ENCODE data around the gene RPL3.

The RPL3 gene

GRCh38 chr22:39296981-39297489 is 22.4 kb downstream of the RPL3 start:
- H3K4me3 ChIP-seq (ENCODE audit: low read depth, low read length) = no peak overlapping the region
- no peak overlapping the region for H3K27ac ChIP-seq
- no peaks in the 10 kb centered on the region for H3K27me3 ChIP-seq (ENCODE audit: insufficient read depth, low read depth, severe bottlenecking)
- TF ChIP-seq CTCF (IDR thresholded peaks at IDR 0.05; ENCODE audit: low read depth, low read length) = no peak
- no peak for DNase-seq
- H3K9me3 ChIP-seq (ENCODE audit: severe bottlenecking) = no peaks in the 10 kb centered on the region
- no peaks in the 10 kb centered on the region for H3K36me3 ChIP-seq

DNA sequence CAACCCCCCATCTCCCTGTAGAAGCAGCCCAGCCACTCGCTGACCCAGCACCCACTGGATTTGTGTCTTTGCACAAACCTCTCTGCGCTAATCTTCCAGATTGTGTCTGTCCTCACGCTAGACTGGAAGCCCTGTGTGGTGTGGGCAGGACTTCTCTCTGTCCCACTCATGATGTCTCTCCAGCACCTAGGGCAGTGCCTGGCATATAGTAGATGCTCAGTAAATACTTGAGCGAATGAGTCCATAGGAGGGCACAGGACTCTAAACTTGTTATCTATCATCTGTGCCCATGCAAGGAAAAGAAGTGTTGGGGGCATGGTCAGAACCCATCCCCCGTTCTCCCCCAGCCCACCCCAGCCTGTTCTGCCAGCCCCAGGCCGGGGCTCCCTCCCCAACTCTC is 22.9 kb downstream of the RPL3 start:
- H3K27me3 ChIP-seq (ENCODE audit: insufficient read depth, low read depth, severe bottlenecking) = no peaks in the 10 kb centered on the region
- H3K9me3 ChIP-seq (ENCODE audit: severe bottlenecking) = no peaks in the 10 kb centered on the region
- TF ChIP-seq CTCF (IDR thresholded peaks at IDR 0.05; ENCODE audit: low read depth, low read length) = no peak
- H3K27ac ChIP-seq = no peak overlapping the region
- DNase-seq = no peak
- H3K4me3 ChIP-seq (ENCODE audit: low read depth, low read length) = no peak overlapping the region
- H3K36me3 ChIP-seq = no peaks in the 10 kb centered on the region

DNA sequence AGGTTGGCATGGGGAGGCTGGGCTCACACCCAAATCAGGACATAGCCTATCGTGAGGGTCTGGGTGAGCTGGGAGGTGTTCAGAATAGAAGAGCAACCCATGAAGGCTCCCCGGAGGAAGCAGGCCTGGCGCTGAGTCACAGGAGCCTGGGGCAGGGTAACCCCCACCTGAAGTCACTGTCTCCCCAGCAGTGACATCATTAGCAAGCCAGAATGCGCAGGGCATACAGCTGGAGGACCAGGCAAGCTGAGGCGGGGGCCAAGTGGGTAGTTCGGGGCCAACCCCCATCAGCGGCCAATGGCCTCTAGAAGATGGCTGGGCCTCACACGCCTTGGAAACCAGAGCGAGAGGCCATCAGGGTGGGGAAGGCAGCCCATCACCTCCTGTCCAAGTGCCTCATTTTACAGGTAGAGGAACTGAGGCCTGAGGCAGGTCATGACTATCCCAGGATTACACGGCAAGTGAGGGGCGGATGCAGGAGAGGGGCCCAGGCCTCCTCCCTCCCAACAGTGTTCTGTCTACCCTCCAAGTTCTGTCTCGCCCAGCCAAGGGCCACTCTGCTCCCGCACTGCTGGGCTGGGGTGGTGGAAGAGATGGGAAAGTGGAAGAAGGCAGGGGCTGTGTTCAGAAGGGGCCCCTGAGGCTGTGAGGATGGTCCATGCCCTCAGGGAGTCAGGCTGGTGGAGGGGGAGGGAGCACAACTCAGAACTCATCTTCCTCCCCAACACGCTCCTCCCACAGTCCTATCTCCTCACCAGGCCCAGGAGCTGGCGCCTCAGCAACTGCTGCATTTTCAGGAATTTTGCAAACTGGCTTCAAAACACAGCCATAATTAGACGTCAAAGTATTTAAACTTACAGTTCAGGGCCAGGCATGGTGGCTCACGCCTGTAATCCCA is 24.6 kb downstream of the RPL3 start:
- no peak overlapping the region for H3K4me3 ChIP-seq (ENCODE audit: low read depth, low read length)
- H3K36me3 ChIP-seq = no peaks in the 10 kb centered on the region
- TF ChIP-seq CTCF (IDR thresholded peaks at IDR 0.05; ENCODE audit: low read depth, low read length) = no peak
- H3K27me3 ChIP-seq (ENCODE audit: insufficient read depth, low read depth, severe bottlenecking) = no peaks in the 10 kb centered on the region
- DNase-seq = no peak
- no peaks in the 10 kb centered on the region for H3K9me3 ChIP-seq (ENCODE audit: severe bottlenecking)
- H3K27ac ChIP-seq = no peak overlapping the region

GRCh38 chr22:39293766-39294368 is 25.6 kb downstream of the RPL3 start:
- no peak for TF ChIP-seq CTCF (IDR thresholded peaks at IDR 0.05; ENCODE audit: low read depth, low read length)
- DNase-seq = no peak
- H3K9me3 ChIP-seq (ENCODE audit: severe bottlenecking) = no peaks in the 10 kb centered on the region
- no peaks in the 10 kb centered on the region for H3K36me3 ChIP-seq
- no peak overlapping the region for H3K27ac ChIP-seq
- H3K4me3 ChIP-seq (ENCODE audit: low read depth, low read length) = no peak overlapping the region
- no peaks in the 10 kb centered on the region for H3K27me3 ChIP-seq (ENCODE audit: insufficient read depth, low read depth, severe bottlenecking)

DNA sequence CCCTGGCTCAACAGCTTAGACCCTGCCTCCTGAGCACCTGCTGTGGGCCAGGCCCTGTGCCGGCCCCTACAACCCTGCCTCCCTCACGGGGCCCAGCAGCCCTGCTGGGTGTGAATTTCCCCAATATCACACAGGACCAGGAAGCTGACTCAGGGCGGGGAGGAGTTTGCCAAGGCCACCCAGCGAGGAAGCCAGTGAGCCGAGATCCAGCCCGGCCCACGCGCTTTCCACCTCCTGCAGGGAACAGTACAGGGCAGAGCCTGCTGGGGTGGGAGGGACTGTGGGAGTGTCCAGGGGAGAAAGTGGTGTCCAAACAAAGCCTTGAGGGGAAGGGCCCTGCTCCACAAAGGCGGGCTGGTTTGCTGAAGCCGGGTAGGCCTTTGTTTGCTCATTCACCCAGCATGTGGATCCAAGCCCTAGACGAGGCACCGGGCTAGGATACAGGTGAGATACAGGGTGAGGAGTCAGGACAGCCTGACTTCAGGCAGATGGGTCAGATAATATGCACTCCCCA is 26.8 kb downstream of the RPL3 start:
- Histone ChIP-seq H3K4me3 (ENCODE audit: low read depth, low read length) (no peak overlapping the region), H3K27ac (no peak overlapping the region), H3K9me3 (ENCODE audit: severe bottlenecking) (no peaks in the 10 kb centered on the region)

More for the DNA sequence above, 26.8 kb downstream of the RPL3 start:
- DNase-seq = peak; percentile 27
- Histone ChIP-seq H3K36me3 (no peaks in the 10 kb centered on the region), H3K27me3 (ENCODE audit: insufficient read depth, low read depth, severe bottlenecking) (no peaks in the 10 kb centered on the region)
- no peak for TF ChIP-seq CTCF (IDR thresholded peaks at IDR 0.05; ENCODE audit: low read depth, low read length)

Data from WERI-Rb-1 (cell line).